Measurements from ENCODE around the gene LHX1. TPM values are rescaled to one million over a fixed set of nuclear protein-coding genes. Genes with fewer than 3 reads are reported as not detected.

Gene LHX1
- total RNA-seq, 1 experiment from 2014 or later, result 0.61 TPM

DNA sequence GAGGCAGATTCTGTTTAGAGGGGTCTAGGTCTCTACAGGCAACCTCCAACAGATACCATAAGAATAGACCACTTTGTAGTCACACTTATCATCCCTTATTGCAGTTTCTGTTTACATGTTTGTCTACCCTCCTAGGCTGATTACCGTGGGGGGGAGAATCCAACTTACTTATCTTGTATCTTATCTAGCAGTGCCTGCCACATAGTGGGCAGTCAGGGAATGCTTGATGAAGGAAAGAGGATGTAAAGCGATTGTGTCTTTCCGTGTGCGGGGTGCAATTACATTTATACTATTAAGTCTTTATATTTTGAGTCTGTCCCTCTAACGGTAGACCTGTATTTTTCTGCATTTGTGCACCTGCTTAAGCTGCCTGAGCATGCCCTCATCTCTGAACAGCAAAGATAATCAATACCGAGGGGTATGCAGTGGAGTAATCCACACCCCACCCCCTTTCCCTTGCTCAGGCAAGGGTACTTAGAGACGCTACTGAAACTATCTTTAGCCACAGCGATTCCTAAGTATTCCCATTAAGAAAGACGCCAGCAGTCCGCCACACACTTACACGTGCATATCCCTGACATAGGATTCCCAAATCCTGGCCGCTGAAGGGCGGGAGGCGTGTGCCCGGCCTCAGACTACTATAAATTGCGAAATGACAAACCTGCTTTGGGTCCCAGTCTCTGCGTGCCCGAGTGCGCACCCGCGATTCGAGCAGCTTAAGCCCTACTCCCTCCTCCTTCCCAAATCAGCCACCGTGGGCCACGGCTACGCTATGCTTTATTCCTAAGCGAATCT lies 10.8 kb downstream of the LHX1 start:
- DNase-seq (ENCODE audit: low spot score) (no peak), ATAC-seq (peak; percentile 25)
- ChIA-PET POLR2A (interaction anchor here (1.8 kb wide), 1 partner anchor 10 kb away, joined by 7 read pairs; the partner anchor contains the start of gene LHX1), CTCF (interaction anchor here (1.0 to 2.2 kb wide), 7 partner anchors 9 to 345 kb away, joined by 3 to 16 read pairs (median 4); no protein-coding TSS in a partner anchor)
- H3K4me1 Mint-ChIP-seq, result peaks cover 53% of the 10 kb centered on the region
- H3K9me3 Mint-ChIP-seq, result no peaks in the 10 kb centered on the region
- peaks cover 64% of the 10 kb centered on the region for H3K27me3 Mint-ChIP-seq (ENCODE audit: low read depth)
- H3K27ac Mint-ChIP-seq, result peak overlapping the region; percentile 87; the same call in 1 of the 2 replicates
- peak overlapping the region; percentile 91 for H3K4me3 Mint-ChIP-seq
- no peak for TF ChIP-seq USF2 (CRISPR knock-in tag; IDR thresholded peaks at IDR 0.05)
- TF ChIP-seq ZNF317 (CRISPR knock-in tag; IDR thresholded peaks at IDR 0.05; ENCODE audit: borderline replicate concordance, low read depth), result no peak
- no peak for TF ChIP-seq CDX4 (CRISPR knock-in tag; IDR thresholded peaks at IDR 0.05; ENCODE audit: borderline replicate concordance)
- TF ChIP-seq, protein P1, sequence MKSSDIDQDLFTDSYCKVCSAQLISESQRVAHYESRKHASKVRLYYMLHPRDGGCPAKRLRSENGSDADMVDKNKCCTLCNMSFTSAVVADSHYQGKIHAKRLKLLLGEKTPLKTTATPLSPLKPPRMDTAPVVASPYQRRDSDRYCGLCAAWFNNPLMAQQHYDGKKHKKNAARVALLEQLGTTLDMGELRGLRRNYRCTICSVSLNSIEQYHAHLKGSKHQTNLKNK (CRISPR knock-in tag; IDR thresholded peaks at IDR 0.05), result no peak
- TF ChIP-seq CREM (CRISPR knock-in tag; IDR thresholded peaks at IDR 0.05), result no peak
- no peak for TF ChIP-seq AR (CRISPR knock-in tag; IDR thresholded peaks at IDR 0.05)
- TF ChIP-seq FOXP4 (CRISPR knock-in tag; IDR thresholded peaks at IDR 0.05), result no peak
- TF ChIP-seq E2F5 (CRISPR knock-in tag; IDR thresholded peaks at IDR 0.05), result no peak
- TF ChIP-seq ZBTB21 (CRISPR knock-in tag; IDR thresholded peaks at IDR 0.05; ENCODE audit: borderline replicate concordance), result no peak
- TF ChIP-seq STAT6 (CRISPR knock-in tag; conservative IDR thresholded peaks at IDR 0.05; ENCODE audit: low read depth), result no peak
- no peak for TF ChIP-seq KAT7 (CRISPR knock-in tag; IDR thresholded peaks at IDR 0.05; ENCODE audit: borderline replicate concordance)
- no peak for TF ChIP-seq SMAD4 (CRISPR knock-in tag; IDR thresholded peaks at IDR 0.05)
- peaks cover 14% of the 10 kb centered on the region for H3K36me3 Mint-ChIP-seq
